ENCODE measurements around the gene TECTB. TPM values are rescaled to one million over a fixed set of nuclear protein-coding genes. Genes with fewer than 3 reads are reported as not detected.

The TECTB gene
- not detected for total RNA-seq

GRCh38 chr10:112283100-112283499, at the start of gene TECTB:
TECTB (plus strand) TSS chr10:112283400; CDS start chr10:112283735, 335 bp downstream.
- Histone ChIP-seq H3K9me3 (no peaks in the 10 kb centered on the region), H3K4me3 (no peak within 1 kb of the TSS), H3K27me3 (replicated peaks; ENCODE audit: insufficient read depth) (no peaks in the 10 kb centered on the region), H3K36me3 (no peaks in the 10 kb centered on the region), H3K27ac (no peak within 1 kb of the TSS), H3K4me1 (ENCODE audit: control insufficient read depth in 1 of 2, low read depth in 2 of 2) (peaks cover 0 to 4% of the 10 kb centered on the region in 2 donors)
- TF ChIP-seq CTCF (IDR thresholded peaks at IDR 0.05), result no peak
- ATAC-seq (ENCODE audit: insufficient number of reproducible peaks, low FRiP score, low read depth) (no peak), DNase-seq (ENCODE audit: low spot score) (no peak)

- H3K4me3 ChIP-seq, result no peak overlapping the region
- no peak for ATAC-seq (ENCODE audit: insufficient number of reproducible peaks, low FRiP score, low read depth)
- no peaks in the 10 kb centered on the region for H3K4me1 ChIP-seq (ENCODE audit: control insufficient read depth in 1 of 2, low read depth in 2 of 2)
- peaks cover 5% of the 10 kb centered on the region for H3K9me3 ChIP-seq
- no peak for TF ChIP-seq CTCF (IDR thresholded peaks at IDR 0.05)
- no peak for DNase-seq (ENCODE audit: low spot score)
- no peaks in the 10 kb centered on the region for H3K36me3 ChIP-seq
- H3K27me3 ChIP-seq (replicated peaks; ENCODE audit: insufficient read depth), result no peaks in the 10 kb centered on the region
- H3K27ac ChIP-seq, result no peak overlapping the region
These were observed 48.1 kb upstream of the TECTB start for GRCh38 chr10:112235141-112235540.

GRCh38 chr10:112235920-112236319, 47.3 kb upstream of the TECTB start:
- no peak for TF ChIP-seq CTCF (IDR thresholded peaks at IDR 0.05)
- no peaks in the 10 kb centered on the region for H3K36me3 ChIP-seq
- peaks cover 5% of the 10 kb centered on the region for H3K9me3 ChIP-seq
- ATAC-seq (ENCODE audit: insufficient number of reproducible peaks, low FRiP score, low read depth), result no peak
- no peaks in the 10 kb centered on the region for H3K27me3 ChIP-seq (replicated peaks; ENCODE audit: insufficient read depth)
- H3K27ac ChIP-seq, result no peak overlapping the region
- no peaks in the 10 kb centered on the region for H3K4me1 ChIP-seq (ENCODE audit: control insufficient read depth in 1 of 2, low read depth in 2 of 2)
- no peak overlapping the region for H3K4me3 ChIP-seq
- DNase-seq (ENCODE audit: low spot score), result no peak

GRCh38 chr10:112236486-112236885, 46.7 kb upstream of the TECTB start:
- Histone ChIP-seq H3K27ac (no peak overlapping the region), H3K9me3 (peaks cover 5% of the 10 kb centered on the region), H3K27me3 (replicated peaks; ENCODE audit: insufficient read depth) (no peaks in the 10 kb centered on the region), H3K4me3 (no peak overlapping the region), H3K4me1 (ENCODE audit: control insufficient read depth in 1 of 2, low read depth in 2 of 2) (no peaks in the 10 kb centered on the region), H3K36me3 (no peaks in the 10 kb centered on the region)
- ATAC-seq (ENCODE audit: insufficient number of reproducible peaks, low FRiP score, low read depth) (no peak), DNase-seq (ENCODE audit: low spot score) (no peak)
- no peak for TF ChIP-seq CTCF (IDR thresholded peaks at IDR 0.05)

GRCh38 chr10:112239347-112239746, 43.9 kb upstream of the TECTB start:
- ATAC-seq (ENCODE audit: insufficient number of reproducible peaks, low FRiP score, low read depth) (no peak), DNase-seq (ENCODE audit: low spot score) (no peak)
- Histone ChIP-seq H3K4me3 (no peak overlapping the region), H3K36me3 (no peaks in the 10 kb centered on the region), H3K27ac (no peak overlapping the region), H3K4me1 (ENCODE audit: control insufficient read depth in 1 of 2, low read depth in 2 of 2) (no peaks in the 10 kb centered on the region), H3K9me3 (peaks cover 5% of the 10 kb centered on the region), H3K27me3 (replicated peaks; ENCODE audit: insufficient read depth) (no peaks in the 10 kb centered on the region)
- TF ChIP-seq CTCF (IDR thresholded peaks at IDR 0.05), result no peak
